ENCODE results near the gene ADAT3.

The ADAT3 gene

GRCh38 chr19:1949304-1950101, 44.3 kb downstream of the ADAT3 start:
- TF ChIP-seq CTCF (IDR thresholded peaks at IDR 0.05; ENCODE audit: low read depth, low read length, missing control alignments) = no peak
- DNase-seq (ENCODE audit: extremely low read depth, low read depth) = no peak
- H3K4me3 ChIP-seq (replicated peaks; ENCODE audit: low read depth, low read length) = no peak overlapping the region

- TF ChIP-seq CTCF (IDR thresholded peaks at IDR 0.05; ENCODE audit: low read depth, low read length, missing control alignments) = no peak
- no peak overlapping the region for H3K4me3 ChIP-seq (replicated peaks; ENCODE audit: low read depth, low read length)
- DNase-seq (ENCODE audit: extremely low read depth, low read depth) = no peak
These were observed 45.4 kb downstream of the ADAT3 start for GRCh38 chr19:1950640-1951039.

- DNase-seq (ENCODE audit: extremely low read depth, low read depth) = no peak
- TF ChIP-seq CTCF (IDR thresholded peaks at IDR 0.05; ENCODE audit: low read depth, low read length, missing control alignments) = no peak
- no peak overlapping the region for H3K4me3 ChIP-seq (replicated peaks; ENCODE audit: low read depth, low read length)
These were observed 47.4 kb downstream of the ADAT3 start for GRCh38 chr19:1952635-1953034.

- DNase-seq (ENCODE audit: extremely low read depth, low read depth) = no peak
- H3K4me3 ChIP-seq (replicated peaks; ENCODE audit: low read depth, low read length) = no peak overlapping the region
- no peak for TF ChIP-seq CTCF (IDR thresholded peaks at IDR 0.05; ENCODE audit: low read depth, low read length, missing control alignments)
These were observed 47.8 kb downstream of the ADAT3 start for GRCh38 chr19:1953037-1953436.

GRCh38 chr19:1953441-1954094, 48.4 kb downstream of the ADAT3 start:
- TF ChIP-seq CTCF (IDR thresholded peaks at IDR 0.05; ENCODE audit: low read depth, low read length, missing control alignments) = no peak
- H3K4me3 ChIP-seq (replicated peaks; ENCODE audit: low read depth, low read length) = no peak overlapping the region
- DNase-seq (ENCODE audit: extremely low read depth, low read depth) = no peak

GRCh38 chr19:1954532-1954933, 49.3 kb downstream of the ADAT3 start:
- no peak for DNase-seq (ENCODE audit: extremely low read depth, low read depth)
- TF ChIP-seq CTCF (IDR thresholded peaks at IDR 0.05; ENCODE audit: low read depth, low read length, missing control alignments) = no peak
- no peak overlapping the region for H3K4me3 ChIP-seq (replicated peaks; ENCODE audit: low read depth, low read length)

All from HFF-Myc (cell line).